Erythroblast (primary cell): ENCODE data around the gene CDH18.

Experiments
- GATA1 ChIP-seq: IDR thresholded peaks from 2 replicates; pipeline ENCODE4 v1.6.1; 2011; ENCODE audit warnings: low read depth, mild to moderate bottlenecking, control low read depth, low read length, moderate library complexity
- POLR2A ChIP-seq: IDR thresholded peaks from 2 replicates; pipeline ENCODE4 v1.6.1; 2011; ENCODE audit warnings: mild to moderate bottlenecking, low read length

DNA sequence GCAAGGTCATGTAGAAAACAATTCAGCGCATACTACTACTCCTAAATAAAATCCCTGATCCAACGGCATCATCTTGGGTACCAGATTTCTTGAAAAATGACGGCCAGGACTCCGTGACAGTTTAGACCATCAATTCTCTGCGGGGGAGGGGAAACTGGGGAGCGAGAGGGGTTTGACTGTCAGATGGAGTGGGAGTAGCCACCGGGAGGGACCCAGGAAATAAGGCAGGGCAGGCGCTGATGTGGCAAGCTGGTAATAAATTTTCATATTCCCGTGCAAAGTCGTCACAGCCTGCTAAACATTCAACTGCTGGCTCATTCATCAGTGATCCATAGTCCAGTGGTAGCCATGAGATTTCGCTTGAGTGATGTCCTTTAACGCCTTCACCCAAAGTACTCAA, 457 bp upstream of the CDH18 start:
- no peak for TF ChIP-seq POLR2A
- TF ChIP-seq GATA1: no peak
